DOHH2 (cell line): ENCODE measurements around the gene TERT.

Experiments used
- H3F3A ChIP-seq: fragments of 200-600 bp; sonication (generic), shearing (Covaris generic); 2 replicates; pipeline ENCODE4 v1.6.0; 2016; ENCODE audit warnings: antibody characterized with exemption, mild to moderate bottlenecking; ENCODE audit not compliant: control insufficient read depth, insufficient read depth
- H3K27ac ChIP-seq: fragments of 200-600 bp; sonication (generic); 2 replicates; pipeline ENCODE4 v1.5.1; 2014; ENCODE audit warnings: low read depth, mild to moderate bottlenecking, low read length, moderate library complexity
- H3K27me3 ChIP-seq: fragments of 200-600 bp; sonication (generic); 2 replicates; pipeline ENCODE4 v1.6.1; 2014; ENCODE audit warnings: mild to moderate bottlenecking, low read length, mixed read lengths; ENCODE audit not compliant: control insufficient read depth
- H3K36me3 ChIP-seq: fragments of 200-600 bp; sonication (generic); 2 replicates; pipeline ENCODE4 v1.6.1; 2014; ENCODE audit warnings: mild to moderate bottlenecking, low read length, moderate library complexity, mixed read lengths; ENCODE audit not compliant: control insufficient read depth
- H3K4me1 ChIP-seq: fragments of 200-600 bp; sonication (generic); 2 replicates; pipeline ENCODE4 v1.6.1; 2014; ENCODE audit warnings: mild to moderate bottlenecking, low read length, mixed read lengths; ENCODE audit not compliant: control insufficient read depth
- H3K4me2 ChIP-seq: fragments of 200-600 bp; sonication (generic); 2 replicates; pipeline ENCODE4 v1.6.0; 2014; ENCODE audit warnings: mild to moderate bottlenecking, low read length, moderate library complexity
- H3K4me3 ChIP-seq: fragments of 200-600 bp; sonication (generic); 2 replicates; pipeline ENCODE4 v1.5.1; 2014; ENCODE audit warnings: mild to moderate bottlenecking, low read length, mixed read lengths
- H3K79me2 ChIP-seq: fragments of 200-600 bp; sonication (generic); 2 replicates; pipeline ENCODE4 v1.6.1; 2014; ENCODE audit warnings: mild to moderate bottlenecking, low read length, mixed read lengths; ENCODE audit not compliant: control insufficient read depth
- H3K9me2 ChIP-seq: fragments of 200-600 bp; sonication (generic); replicated peaks from 2 replicates; pipeline ENCODE4 v1.6.1; 2014; ENCODE audit warnings: mild to moderate bottlenecking, low read length, mixed read lengths; ENCODE audit not compliant: control insufficient read depth
- H3K9me3 ChIP-seq: fragments of 200-600 bp; sonication (generic); 2 replicates; pipeline ENCODE4 v1.6.1; 2014; ENCODE audit warnings: antibody characterized with exemption, low read length, mixed read lengths; ENCODE audit not compliant: control insufficient read depth, insufficient read depth
- H4K20me1 ChIP-seq: fragments of 200-600 bp; sonication (generic); 2 replicates; pipeline ENCODE4 v1.6.0; 2014; ENCODE audit warnings: low read depth, mild to moderate bottlenecking, antibody characterized with exemption, low read length, moderate library complexity; ENCODE audit not compliant: control insufficient read depth, insufficient read depth
- CTCF ChIP-seq: fragments of 200-600 bp; sonication (generic); IDR thresholded peaks from one replicate; pipeline ENCODE4 v1.5.1; 2014; ENCODE audit warnings: antibody characterized with exemption, mild to moderate bottlenecking, low read depth, low read length; ENCODE audit not compliant: poor library complexity, severe bottlenecking
- EZH2phosphoT487 ChIP-seq: fragments of 200-600 bp; sonication (generic); IDR thresholded peaks from 2 replicates; pipeline ENCODE4 v1.6.1; 2017; ENCODE audit warnings: borderline replicate concordance, mild to moderate bottlenecking, antibody characterized with exemption, low read length, moderate library complexity, mixed read lengths

The TERT gene

GRCh38 chr5:1311439-1312055, 16.7 kb upstream of the TERT start:
- no peaks in the 10 kb centered on the region for H3K9me2 ChIP-seq
- H3K4me1 ChIP-seq: peaks cover 92% of the 10 kb centered on the region
- H3K9me3 ChIP-seq: peaks cover 19% of the 10 kb centered on the region
- H3K4me2 ChIP-seq: peak overlapping the region; percentile 92
- H4K20me1 ChIP-seq: no peaks in the 10 kb centered on the region
- peaks cover 57% of the 10 kb centered on the region for H3F3A ChIP-seq
- peaks cover 16% of the 10 kb centered on the region for H3K79me2 ChIP-seq
- TF ChIP-seq CTCF (no peak), EZH2phosphoT487 (no peak)
- no peaks in the 10 kb centered on the region for H3K27me3 ChIP-seq
- H3K36me3 ChIP-seq: peaks cover 46% of the 10 kb centered on the region
- peak overlapping the region; percentile 97 for H3K27ac ChIP-seq
- peak overlapping the region; percentile 75 for H3K4me3 ChIP-seq

- Histone ChIP-seq H3K27ac (peak overlapping the region; percentile 97; the same call in 1 of the 2 replicates), H3K9me3 (peaks cover 19% of the 10 kb centered on the region), H4K20me1 (no peaks in the 10 kb centered on the region), H3K36me3 (peaks cover 41% of the 10 kb centered on the region), H3K4me2 (no peak overlapping the region), H3K9me2 (no peaks in the 10 kb centered on the region), H3K27me3 (no peaks in the 10 kb centered on the region), H3F3A (peaks cover 48% of the 10 kb centered on the region), H3K4me1 (peaks cover 92% of the 10 kb centered on the region), H3K79me2 (peaks cover 16% of the 10 kb centered on the region), H3K4me3 (no peak overlapping the region)
- TF ChIP-seq EZH2phosphoT487 (no peak), CTCF (no peak)
Observed at GRCh38 chr5:1310118-1310517, 15.2 kb upstream of the TERT start.

GRCh38 chr5:1304033-1304432, 9.2 kb upstream of the TERT start:
- Histone ChIP-seq H3K36me3 (peaks cover 3% of the 10 kb centered on the region; the same call in 1 of the 2 replicates), H3F3A (peaks cover 28% of the 10 kb centered on the region), H3K9me2 (no peaks in the 10 kb centered on the region), H3K4me2 (peak overlapping the region; percentile 46), H3K4me3 (peak overlapping the region; percentile 20; the same call in 1 of the 2 replicates), H3K79me2 (no peaks in the 10 kb centered on the region), H3K9me3 (peaks cover 4% of the 10 kb centered on the region; the same call in 1 of the 2 replicates), H3K27ac (peak overlapping the region; percentile 79), H4K20me1 (no peaks in the 10 kb centered on the region), H3K4me1 (peaks cover 68% of the 10 kb centered on the region), H3K27me3 (no peaks in the 10 kb centered on the region)
- no peak for TF ChIP-seq EZH2phosphoT487
- TF ChIP-seq CTCF: no peak
